C4-2B (cell line): Measurements from ENCODE around the gene GPR137B.
A peak's percentile ranks its signal among the peaks of the same experiment; 100 is the strongest.
"Not testable (repeated sequence)": the region's sequence is repeated elsewhere in the genome, so short reads cannot be mapped to it uniquely, and the experiment has no call there.

Source experiments
- H3K27ac ChIP-seq: fragments of 450-650 bp; 2 replicates; pipeline ENCODE4 v1.5.1; 2017
- ZFX ChIP-seq: fragments of 450-650 bp; IDR thresholded peaks from 2 replicates; pipeline ENCODE4 v1.6.1; 2017
- TF ChIP-seq, protein P1 (sequence below): fragments of 450-650 bp; conservative IDR thresholded peaks from 2 replicates; pipeline ENCODE4 v1.5.1; 2017; ENCODE audit warnings: mild to moderate bottlenecking

The GPR137B gene, protein sequence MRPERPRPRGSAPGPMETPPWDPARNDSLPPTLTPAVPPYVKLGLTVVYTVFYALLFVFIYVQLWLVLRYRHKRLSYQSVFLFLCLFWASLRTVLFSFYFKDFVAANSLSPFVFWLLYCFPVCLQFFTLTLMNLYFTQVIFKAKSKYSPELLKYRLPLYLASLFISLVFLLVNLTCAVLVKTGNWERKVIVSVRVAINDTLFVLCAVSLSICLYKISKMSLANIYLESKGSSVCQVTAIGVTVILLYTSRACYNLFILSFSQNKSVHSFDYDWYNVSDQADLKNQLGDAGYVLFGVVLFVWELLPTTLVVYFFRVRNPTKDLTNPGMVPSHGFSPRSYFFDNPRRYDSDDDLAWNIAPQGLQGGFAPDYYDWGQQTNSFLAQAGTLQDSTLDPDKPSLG

DNA sequence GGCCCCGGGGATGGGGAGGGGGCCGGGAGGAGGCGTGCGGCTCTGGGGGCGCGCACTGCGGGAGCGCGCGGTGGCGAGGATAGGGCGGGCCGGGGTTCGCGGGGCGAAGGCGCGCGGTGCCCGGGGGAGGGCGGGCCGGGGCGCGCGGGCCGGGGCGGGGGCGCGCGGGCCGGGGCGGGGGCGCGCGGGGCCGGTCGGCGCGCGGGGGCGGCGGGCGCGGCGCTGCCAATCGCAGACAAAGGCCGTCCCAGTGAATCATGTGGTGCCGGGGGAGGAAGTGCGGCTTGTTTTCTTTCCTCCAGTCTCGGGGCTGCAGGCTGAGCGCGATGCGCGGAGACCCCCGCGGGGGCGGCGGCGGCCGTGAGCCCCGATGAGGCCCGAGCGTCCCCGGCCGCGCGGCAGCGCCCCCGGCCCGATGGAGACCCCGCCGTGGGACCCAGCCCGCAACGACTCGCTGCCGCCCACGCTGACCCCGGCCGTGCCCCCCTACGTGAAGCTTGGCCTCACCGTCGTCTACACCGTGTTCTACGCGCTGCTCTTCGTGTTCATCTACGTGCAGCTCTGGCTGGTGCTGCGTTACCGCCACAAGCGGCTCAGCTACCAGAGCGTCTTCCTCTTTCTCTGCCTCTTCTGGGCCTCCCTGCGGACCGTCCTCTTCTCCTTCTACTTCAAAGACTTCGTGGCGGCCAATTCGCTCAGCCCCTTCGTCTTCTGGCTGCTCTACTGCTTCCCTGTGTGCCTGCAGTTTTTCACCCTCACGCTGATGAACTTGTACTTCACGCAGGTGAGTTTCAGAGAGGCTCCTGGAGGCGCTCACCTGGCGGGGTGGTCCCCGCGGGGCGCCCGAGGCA is at the start of gene GPR137B:
GPR137B (plus strand) TSS at position 287 of the 851 bp plus-strand sequence; CDS start at position 371, 84 bp downstream.
- TF ChIP-seq ZFX = no peak
- TF ChIP-seq, protein P1, sequence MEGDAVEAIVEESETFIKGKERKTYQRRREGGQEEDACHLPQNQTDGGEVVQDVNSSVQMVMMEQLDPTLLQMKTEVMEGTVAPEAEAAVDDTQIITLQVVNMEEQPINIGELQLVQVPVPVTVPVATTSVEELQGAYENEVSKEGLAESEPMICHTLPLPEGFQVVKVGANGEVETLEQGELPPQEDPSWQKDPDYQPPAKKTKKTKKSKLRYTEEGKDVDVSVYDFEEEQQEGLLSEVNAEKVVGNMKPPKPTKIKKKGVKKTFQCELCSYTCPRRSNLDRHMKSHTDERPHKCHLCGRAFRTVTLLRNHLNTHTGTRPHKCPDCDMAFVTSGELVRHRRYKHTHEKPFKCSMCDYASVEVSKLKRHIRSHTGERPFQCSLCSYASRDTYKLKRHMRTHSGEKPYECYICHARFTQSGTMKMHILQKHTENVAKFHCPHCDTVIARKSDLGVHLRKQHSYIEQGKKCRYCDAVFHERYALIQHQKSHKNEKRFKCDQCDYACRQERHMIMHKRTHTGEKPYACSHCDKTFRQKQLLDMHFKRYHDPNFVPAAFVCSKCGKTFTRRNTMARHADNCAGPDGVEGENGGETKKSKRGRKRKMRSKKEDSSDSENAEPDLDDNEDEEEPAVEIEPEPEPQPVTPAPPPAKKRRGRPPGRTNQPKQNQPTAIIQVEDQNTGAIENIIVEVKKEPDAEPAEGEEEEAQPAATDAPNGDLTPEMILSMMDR = no peak
- H3K27ac ChIP-seq = peak within 1 kb of the TSS; percentile 36

DNA sequence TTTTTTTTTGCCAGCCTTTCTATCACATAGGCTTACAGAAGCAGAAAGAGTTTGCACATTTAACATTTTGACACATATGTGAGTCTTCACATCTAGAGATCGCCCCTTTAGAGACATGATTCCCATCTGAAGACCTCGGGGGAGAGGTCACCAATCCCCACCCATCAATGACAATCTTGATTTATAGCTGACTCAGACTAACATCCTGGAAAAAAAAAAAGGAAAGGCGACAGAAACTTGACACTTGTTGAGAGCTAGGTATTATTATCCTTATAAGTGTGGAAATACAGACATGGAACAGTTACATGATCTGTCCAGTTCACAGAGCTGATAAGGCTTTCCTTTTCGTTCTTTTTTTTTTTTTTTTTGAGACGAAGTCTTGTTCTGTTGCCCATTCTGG is 49.4 kb upstream of the GPR137B start:
- TF ChIP-seq ZFX = no peak
- TF ChIP-seq, protein P1 = no peak
- H3K27ac ChIP-seq = no peak overlapping the region

DNA sequence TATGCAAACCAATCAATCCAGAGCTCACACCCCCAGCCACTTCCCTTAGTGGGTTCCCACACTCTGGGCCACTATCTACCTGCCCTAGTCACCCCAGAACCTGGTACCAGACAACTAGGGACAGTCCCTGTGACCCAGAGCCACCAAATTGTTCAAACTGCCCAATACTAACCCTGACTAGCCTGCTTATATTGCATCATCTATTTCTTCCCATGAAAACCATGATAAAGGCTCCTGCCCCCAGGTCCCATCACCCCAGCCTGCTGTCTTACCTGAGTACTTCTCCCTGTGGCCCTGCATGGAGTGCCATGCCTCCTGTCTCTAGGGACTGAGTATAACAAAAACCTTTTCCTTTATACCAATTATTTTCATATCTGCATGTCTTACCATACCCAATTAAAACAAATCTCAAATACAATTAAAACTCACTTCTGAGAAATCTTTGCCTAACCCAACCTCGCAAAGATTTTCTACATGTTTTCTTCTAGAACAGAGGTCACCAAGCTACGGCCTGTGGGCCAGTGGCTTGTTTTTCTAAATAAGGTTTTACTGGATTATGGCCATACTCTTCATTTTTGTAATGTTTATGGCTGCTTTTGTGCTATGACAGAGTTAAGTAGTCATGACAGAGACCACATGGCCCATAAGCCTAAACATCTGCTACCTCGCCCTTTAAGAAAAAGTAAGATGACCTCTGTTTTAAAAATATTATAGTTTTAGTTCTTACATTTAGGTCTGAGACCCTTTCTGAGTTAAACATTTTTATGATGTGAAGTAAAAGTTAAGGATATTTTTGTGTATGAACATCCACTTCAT is 46.4 kb upstream of the GPR137B start:
- no peak overlapping the region for H3K27ac ChIP-seq
- no peak for TF ChIP-seq ZFX
- TF ChIP-seq, protein P1 = no peak

DNA sequence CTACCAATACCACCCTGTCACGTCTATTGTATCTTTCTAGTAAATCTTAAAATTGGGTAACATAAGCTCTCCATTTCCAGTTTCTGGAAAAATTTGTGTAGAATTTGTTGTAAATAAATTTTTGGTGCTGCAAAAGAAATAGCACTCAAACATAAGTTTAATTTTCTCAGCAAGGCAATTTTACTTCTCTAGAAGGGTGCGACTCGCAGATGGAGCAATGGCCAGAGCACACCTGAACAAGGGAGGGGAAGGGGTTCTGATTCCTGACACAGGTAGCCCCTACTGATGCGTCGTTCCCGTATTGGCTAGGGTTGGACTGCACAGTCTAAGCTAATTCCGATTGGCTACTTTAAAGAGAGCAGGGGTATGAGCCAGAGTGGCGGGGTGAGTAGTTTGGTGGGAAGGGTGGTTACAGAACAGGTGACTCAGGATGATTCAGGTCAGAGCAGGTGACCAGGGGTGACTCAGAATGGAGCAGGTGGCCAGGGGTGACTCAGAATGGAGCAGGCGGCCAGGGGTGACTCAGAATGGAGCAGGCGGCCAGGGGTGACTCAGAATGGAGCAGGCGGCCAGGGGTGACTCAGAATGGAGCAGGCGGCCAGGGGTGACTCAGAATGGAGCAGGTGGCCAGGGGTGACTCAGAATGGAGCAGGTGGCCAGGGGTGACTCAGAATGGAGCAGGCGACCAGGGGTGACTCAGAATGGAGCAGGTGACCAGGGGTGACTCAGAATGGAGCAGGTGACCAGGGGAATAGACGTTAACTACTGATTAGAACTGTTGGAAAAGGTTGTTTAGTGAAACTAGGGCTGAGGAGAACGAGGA is 45.5 kb upstream of the GPR137B start:
- H3K27ac ChIP-seq = not testable (repeated sequence)

DNA sequence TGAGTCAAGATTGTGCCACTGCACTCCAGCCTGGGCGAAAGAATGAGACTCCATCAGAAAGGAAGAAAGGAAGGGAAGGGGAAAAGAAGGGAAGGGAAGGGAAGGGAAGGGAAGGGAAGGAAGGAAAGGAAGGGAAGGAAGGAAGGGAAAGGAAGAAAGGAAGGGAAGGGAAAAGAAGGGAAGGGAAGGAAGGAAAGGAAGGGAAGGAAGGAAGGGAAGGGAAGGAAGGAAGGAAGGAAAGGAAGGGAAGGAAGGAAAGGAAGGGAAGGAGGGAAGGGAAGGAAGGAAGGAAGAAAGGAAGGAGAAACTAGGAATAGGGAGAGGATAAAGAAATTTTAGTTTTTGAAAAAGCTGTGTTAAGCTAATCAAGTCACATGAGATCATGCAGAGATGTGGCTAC is 44.1 kb upstream of the GPR137B start:
- H3K27ac ChIP-seq = no peak overlapping the region
- TF ChIP-seq, protein P1 = no peak
- no peak for TF ChIP-seq ZFX

DNA sequence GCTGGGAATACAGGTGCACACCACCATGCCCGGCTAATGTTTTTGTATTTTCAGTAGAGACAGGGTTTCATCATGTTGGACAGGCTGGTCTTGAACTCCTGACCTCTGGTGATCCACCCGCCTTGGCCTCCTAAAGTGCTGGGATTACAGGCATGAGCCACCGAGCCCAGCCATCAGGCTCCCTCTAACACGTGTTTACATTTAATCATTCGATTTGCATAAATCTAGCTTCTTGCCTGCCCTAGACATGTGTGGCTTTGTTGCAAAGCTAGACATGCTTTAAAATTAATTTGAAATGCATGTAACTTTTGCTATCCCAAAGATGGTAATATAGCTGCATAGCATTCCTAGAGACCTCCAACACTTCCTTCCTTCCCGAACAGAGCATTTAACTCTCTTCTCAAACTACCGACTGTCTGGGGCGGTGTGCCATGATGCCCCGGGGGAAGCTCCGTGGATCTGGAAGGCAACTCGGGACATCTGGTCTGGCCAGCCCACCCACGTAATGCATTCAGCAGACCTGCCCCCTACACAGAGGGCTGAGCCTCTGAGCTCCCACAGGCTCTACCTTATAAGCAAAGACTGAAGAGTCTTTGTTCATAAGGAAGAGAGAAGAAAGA is 42.9 kb upstream of the GPR137B start:
- TF ChIP-seq ZFX = no peak
- TF ChIP-seq, protein P1 = no peak
- H3K27ac ChIP-seq = no peak overlapping the region
